NCI-H2196 treated with DMSO at 0.1 percent for 48 hours (cell line): ENCODE data around the gene LCE2D.

Source experiments
- DNase-seq: peaks from one replicate; lab custom pipeline; 2025; ENCODE audit not compliant: unreplicated experiment; lab: John Stamatoyannopoulos, UW

The LCE2D gene

GRCh38 chr1:152697701-152698600 lies 34.8 kb downstream of the LCE2D start, which contains the start of gene LCE2A:
TSS of gene LCE2A (plus strand) at chr1:152698345. CDS start at chr1:152698902, 557 bp downstream.
- no peak for DNase-seq

- no peak for DNase-seq
Observed at GRCh38 chr1:152699746-152700145, 36.6 kb downstream of the LCE2D start.

GRCh38 chr1:152707860-152708259 lies 44.7 kb downstream of the LCE2D start, which contains the start of gene LCE4A:
TSS of gene LCE4A (plus strand) at chr1:152708160. CDS start at chr1:152709076, 916 bp downstream.
- no peak for DNase-seq
